ENCODE results near the gene ACVR2B. TPM values are rescaled to one million over a fixed set of nuclear protein-coding genes. Genes with fewer than 3 reads are reported as not detected.

The ACVR2B gene
- total and polyA plus RNA-seq, 10 of the 15 experiments (the other 5 are each of a cell fraction or from before 2014, with no cell fraction given) = 0.27 to 2.9 (median 1.0) TPM

DNA sequence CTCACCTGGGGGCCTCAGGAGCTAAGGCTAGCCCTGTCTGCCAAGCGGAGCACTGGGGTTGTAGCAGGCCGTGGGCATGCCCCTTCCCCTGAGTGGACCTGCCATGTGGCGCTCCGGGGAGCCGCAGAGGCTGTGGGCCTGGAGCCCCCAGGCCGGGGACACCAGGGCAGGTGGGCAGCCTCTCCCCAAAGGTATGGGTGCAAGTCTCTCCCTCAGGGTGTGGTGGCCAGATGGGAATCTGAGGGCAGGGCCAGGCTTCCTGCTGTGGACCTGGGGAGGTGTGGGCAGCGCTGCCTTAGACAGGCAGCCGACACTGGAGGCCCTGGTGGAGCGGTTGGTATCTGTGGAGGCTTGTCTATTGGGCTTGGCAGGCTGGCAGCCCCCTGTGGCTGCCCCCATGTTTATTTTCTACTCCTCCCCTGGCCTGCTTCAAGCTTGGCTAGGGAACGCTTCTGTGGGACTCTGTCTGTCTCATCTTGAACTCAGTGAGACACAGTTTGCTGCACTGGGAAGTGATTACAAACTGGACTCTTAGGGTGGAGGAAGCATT, 5.9 kb downstream of the ACVR2B start (continued):
- TF ChIP-seq, protein P1, sequence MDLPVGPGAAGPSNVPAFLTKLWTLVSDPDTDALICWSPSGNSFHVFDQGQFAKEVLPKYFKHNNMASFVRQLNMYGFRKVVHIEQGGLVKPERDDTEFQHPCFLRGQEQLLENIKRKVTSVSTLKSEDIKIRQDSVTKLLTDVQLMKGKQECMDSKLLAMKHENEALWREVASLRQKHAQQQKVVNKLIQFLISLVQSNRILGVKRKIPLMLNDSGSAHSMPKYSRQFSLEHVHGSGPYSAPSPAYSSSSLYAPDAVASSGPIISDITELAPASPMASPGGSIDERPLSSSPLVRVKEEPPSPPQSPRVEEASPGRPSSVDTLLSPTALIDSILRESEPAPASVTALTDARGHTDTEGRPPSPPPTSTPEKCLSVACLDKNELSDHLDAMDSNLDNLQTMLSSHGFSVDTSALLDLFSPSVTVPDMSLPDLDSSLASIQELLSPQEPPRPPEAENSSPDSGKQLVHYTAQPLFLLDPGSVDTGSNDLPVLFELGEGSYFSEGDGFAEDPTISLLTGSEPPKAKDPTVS (IDR thresholded peaks at IDR 0.05; ENCODE audit: low read depth, low read length) = no peak
- no peak for TF ChIP-seq SMAD5 (IDR thresholded peaks at IDR 0.05; ENCODE audit: low read depth)

DNA sequence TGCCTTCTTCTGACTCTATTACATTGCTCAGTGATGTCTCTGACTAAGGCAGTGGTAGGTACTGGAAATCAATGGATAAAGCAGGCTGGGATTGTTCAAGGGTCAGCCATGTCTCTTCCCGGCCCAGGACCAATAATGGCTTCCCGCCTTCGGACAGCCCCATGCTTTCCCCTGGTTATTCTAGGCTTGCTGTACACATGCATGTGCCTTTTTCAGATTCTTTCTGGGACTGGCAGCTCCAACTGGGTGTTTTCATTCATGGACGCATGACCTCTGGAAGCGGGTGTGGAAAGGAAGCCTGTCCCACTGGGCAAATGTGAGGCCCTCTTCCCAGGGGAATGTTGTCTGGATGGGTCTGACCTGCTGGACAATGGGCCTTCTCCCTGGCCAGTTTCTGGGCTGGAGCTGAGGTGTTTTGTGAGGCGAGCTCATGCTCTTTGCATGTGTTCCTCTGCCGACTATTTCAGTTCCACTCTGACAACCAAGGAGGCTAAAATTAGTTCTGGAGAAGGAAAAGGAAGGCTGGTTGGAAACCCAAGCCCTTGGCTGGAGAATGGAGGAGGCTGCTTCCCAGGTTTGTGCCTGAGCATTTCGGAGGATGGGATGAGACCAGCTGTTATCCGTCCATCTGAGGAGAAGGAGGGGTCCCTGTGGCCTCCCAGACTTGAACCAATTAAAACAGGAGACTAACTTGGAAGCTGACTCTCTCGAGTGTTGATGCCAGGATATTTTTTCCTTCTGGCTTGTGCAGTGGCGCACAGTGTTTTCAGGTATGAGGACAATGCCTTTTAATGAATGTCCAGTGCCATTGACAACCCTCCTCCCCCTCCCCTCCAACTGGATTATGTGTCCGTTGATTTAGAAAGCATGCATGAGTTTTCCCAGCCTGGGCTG, 6.9 kb downstream of the ACVR2B start:
- no peak for ATAC-seq
- DNase-seq (ENCODE audit: low read depth, low spot score) = no peak
- H3K27me3 ChIP-seq (replicated peaks in 1 of 2; ENCODE audit: control insufficient read depth in 2 of 2, insufficient read depth in 2 of 2, low read length in 1 of 2) = no peaks in the 10 kb centered on the region
- ChIA-PET SMC1A (ENCODE audit: uncharacterized antibody, unreplicated experiment) (no interaction called here), RAD21 (ENCODE audit: unreplicated experiment) (no interaction called here), CTCF (no interaction called here), POLR2A (no interaction called here)
- no peak overlapping the region for H3K4me3 ChIP-seq
- H2AFZ ChIP-seq (ENCODE audit: control insufficient read depth, low read depth, low read length) = no peak overlapping the region
- 0 out of 2 replicates have a peak, but pooled peaks cover 4% of the 10 kb centered on the region for H3K4me1 ChIP-seq (ENCODE audit: control insufficient read depth, insufficient read depth, low read length)
- H4K20me1 ChIP-seq (ENCODE audit: control insufficient read depth, insufficient read depth) = peaks cover 4% of the 10 kb centered on the region
- TF ChIP-seq, protein P2, sequence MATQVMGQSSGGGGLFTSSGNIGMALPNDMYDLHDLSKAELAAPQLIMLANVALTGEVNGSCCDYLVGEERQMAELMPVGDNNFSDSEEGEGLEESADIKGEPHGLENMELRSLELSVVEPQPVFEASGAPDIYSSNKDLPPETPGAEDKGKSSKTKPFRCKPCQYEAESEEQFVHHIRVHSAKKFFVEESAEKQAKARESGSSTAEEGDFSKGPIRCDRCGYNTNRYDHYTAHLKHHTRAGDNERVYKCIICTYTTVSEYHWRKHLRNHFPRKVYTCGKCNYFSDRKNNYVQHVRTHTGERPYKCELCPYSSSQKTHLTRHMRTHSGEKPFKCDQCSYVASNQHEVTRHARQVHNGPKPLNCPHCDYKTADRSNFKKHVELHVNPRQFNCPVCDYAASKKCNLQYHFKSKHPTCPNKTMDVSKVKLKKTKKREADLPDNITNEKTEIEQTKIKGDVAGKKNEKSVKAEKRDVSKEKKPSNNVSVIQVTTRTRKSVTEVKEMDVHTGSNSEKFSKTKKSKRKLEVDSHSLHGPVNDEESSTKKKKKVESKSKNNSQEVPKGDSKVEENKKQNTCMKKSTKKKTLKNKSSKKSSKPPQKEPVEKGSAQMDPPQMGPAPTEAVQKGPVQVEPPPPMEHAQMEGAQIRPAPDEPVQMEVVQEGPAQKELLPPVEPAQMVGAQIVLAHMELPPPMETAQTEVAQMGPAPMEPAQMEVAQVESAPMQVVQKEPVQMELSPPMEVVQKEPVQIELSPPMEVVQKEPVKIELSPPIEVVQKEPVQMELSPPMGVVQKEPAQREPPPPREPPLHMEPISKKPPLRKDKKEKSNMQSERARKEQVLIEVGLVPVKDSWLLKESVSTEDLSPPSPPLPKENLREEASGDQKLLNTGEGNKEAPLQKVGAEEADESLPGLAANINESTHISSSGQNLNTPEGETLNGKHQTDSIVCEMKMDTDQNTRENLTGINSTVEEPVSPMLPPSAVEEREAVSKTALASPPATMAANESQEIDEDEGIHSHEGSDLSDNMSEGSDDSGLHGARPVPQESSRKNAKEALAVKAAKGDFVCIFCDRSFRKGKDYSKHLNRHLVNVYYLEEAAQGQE (IDR thresholded peaks at IDR 0.05; ENCODE audit: low read depth, low read length) = no peak
- in situ Hi-C loops (cut with MboI) = no loop called here
- WGBS (ENCODE audit: insufficient coverage, insufficient replicate concordance, low lambda C conversion rate, missing lambda C conversion rate) = 46% methylated on average over 12 of the region's 12 CpGs
- BruUV-seq (replicated peaks) = no TSS peak
- H3K4me2 ChIP-seq (ENCODE audit: control insufficient read depth, insufficient read depth) = no peak overlapping the region
- H3K27ac ChIP-seq (ENCODE audit: control insufficient read depth, insufficient read depth) = no peak overlapping the region
- FAIRE-seq = no peak
- no peaks in the 10 kb centered on the region; the same call in 1 of the 2 replicates for H3K79me2 ChIP-seq (ENCODE audit: control insufficient read depth, insufficient read depth, low read length)
- no peaks in the 10 kb centered on the region for H3K9me3 ChIP-seq (replicated peaks; ENCODE audit: control insufficient read depth, insufficient read depth, low read length)
- no peaks in the 10 kb centered on the region for H3K36me3 ChIP-seq (ENCODE audit: control insufficient read depth in 2 of 2, insufficient read depth in 2 of 2, low read length in 1 of 2)
- intact Hi-C loops (cut with micrococcal nuclease; ENCODE audit: unreplicated experiment) = no loop called here
- no peak overlapping the region for H3K9ac ChIP-seq (ENCODE audit: control insufficient read depth, insufficient read depth, low read length)
